HCT116 (cell line): ENCODE measurements around the gene CRBN.

Source experiments
- CTCF ChIP-seq, 3 experiments: fragments of 200-600 bp in 1 of 3; sonication (generic) in 1 of 3; IDR thresholded peaks in 2 of 3; conservative IDR thresholded peaks in 1 of 3; 2 replicates each; pipeline ENCODE4 v1.5.1; 2012 to 2017; ENCODE audit warnings: low read depth in 2 of 3, low read length in 2 of 3, antibody characterized with exemption in 1 of 3, borderline replicate concordance in 1 of 3, control low read depth in 1 of 3, mild to moderate bottlenecking in 1 of 3, mixed read lengths in 1 of 3, mixed run types in 1 of 3, moderate library complexity in 1 of 3; ENCODE audit not compliant: insufficient read depth in 1 of 3
- EZH2 ChIP-seq: fragments of 200-600 bp; sonication (generic); IDR thresholded peaks from 2 replicates; pipeline ENCODE4 v1.6.1; 2017; ENCODE audit warnings: antibody characterized with exemption, mixed run types
- EZH2phosphoT487 ChIP-seq: fragments of 200-600 bp; IDR thresholded peaks from 2 replicates; pipeline ENCODE4 v1.6.1; 2018; ENCODE audit warnings: antibody characterized with exemption, borderline replicate concordance
- FOSL1 ChIP-seq: IDR thresholded peaks from 2 replicates; pipeline ENCODE4 v1.6.1; 2012; ENCODE audit warnings: low read depth
- POLR2A ChIP-seq: IDR thresholded peaks from 2 replicates; pipeline ENCODE4 v1.7.0; 2011; ENCODE audit warnings: borderline replicate concordance; ENCODE audit not compliant: insufficient read depth, insufficient read length; ENCODE audit errors: extremely low read depth
- POLR2AphosphoS5 ChIP-seq: IDR thresholded peaks from 2 replicates; pipeline ENCODE4 v1.6.1; 2011; ENCODE audit warnings: mild to moderate bottlenecking, low read depth, low read length, moderate library complexity
- RAD21 ChIP-seq: IDR thresholded peaks from 2 replicates; pipeline ENCODE4 v1.6.1; 2012; ENCODE audit warnings: low read depth, mild to moderate bottlenecking
- REST ChIP-seq: IDR thresholded peaks from 2 replicates; pipeline ENCODE4 v1.6.1; 2012; ENCODE audit warnings: low read depth
- SP1 ChIP-seq: IDR thresholded peaks from 2 replicates; pipeline ENCODE4 v1.6.1; 2012; ENCODE audit warnings: low read depth
- SRF ChIP-seq: IDR thresholded peaks from 2 replicates; pipeline ENCODE4 v1.6.1; 2012; ENCODE audit warnings: low read depth
- ZNF274 ChIP-seq: fragments of 200-500 bp; sonication (Bioruptor generic); IDR thresholded peaks from 2 replicates; pipeline ENCODE4 v1.6.1; 2014; ENCODE audit warnings: mild to moderate bottlenecking, low read depth, low read length, inconsistent platforms

- TF ChIP-seq POLR2A (no peak), EZH2 (no peak), CTCF (IDR thresholded peaks at IDR 0.05 in 2 of 3, conservative IDR thresholded peaks at IDR 0.05 in 1 of 3; ENCODE audit: borderline replicate concordance in 1 of 3, insufficient read depth in 1 of 3, low read depth in 2 of 3, low read length in 2 of 3) (peak; percentile 30 to 70 (median 60); a peak in 5 of 6 replicates), EZH2phosphoT487 (no peak), RAD21 (peak; percentile 51), POLR2AphosphoS5 (no peak), SP1 (no peak), ZNF274 (no peak), SRF (no peak), FOSL1 (no peak), REST (no peak)
Measured at GRCh38 chr3:3196148-3196861, 16.8 kb upstream of the CRBN start.
